HepG2 (cell line): ENCODE measurements around the gene SLC6A7. TPM values are rescaled to one million over a fixed set of nuclear protein-coding genes. Genes with fewer than 3 reads are reported as not detected.

Experiments used
- EED ChIP-seq: sonication (generic); formaldehyde crosslinking; IDR thresholded peaks from 2 replicates; pipeline ENCODE4 v1.5.0; 2020; ENCODE audit warnings: mild to moderate bottlenecking, missing genetic modification reagents
- ELF3 ChIP-seq: IDR thresholded peaks from 2 replicates; pipeline ENCODE4 v1.6.1; 2016; ENCODE audit warnings: missing genetic modification reagents, missing compliant biosample characterization
- EP300 ChIP-seq, 3 experiments: sonication (generic) in 1 of 3; formaldehyde crosslinking in 1 of 3; IDR thresholded peaks; 2 replicates each; pipeline versions ENCODE4 v1.5.1 to v1.6.1; 2011 to 2020; ENCODE audit warnings: low read depth in 2 of 3, low read length in 2 of 3, borderline replicate concordance in 1 of 3, improper control_type of control experiment in 1 of 3, mild to moderate bottlenecking in 1 of 3, missing genetic modification reagents in 1 of 3, moderate library complexity in 1 of 3
- FOXA3 ChIP-seq: IDR thresholded peaks from 2 replicates; pipeline ENCODE4 v1.6.1; 2016; ENCODE audit warnings: missing genetic modification reagents, missing compliant biosample characterization
- FOXJ3 ChIP-seq: sonication (generic); formaldehyde crosslinking; IDR thresholded peaks from 2 replicates; pipeline ENCODE4 v1.4.0; 2020; ENCODE audit warnings: missing genetic modification reagents, mild to moderate bottlenecking, borderline replicate concordance
- GTF3A ChIP-seq: sonication (generic); formaldehyde crosslinking; conservative IDR thresholded peaks from 2 replicates; pipeline ENCODE4 v1.4.0; 2020; ENCODE audit warnings: mild to moderate bottlenecking, missing genetic modification reagents
- HNRNPUL1 ChIP-seq: fragments of 200-400 bp; formaldehyde crosslinking; IDR thresholded peaks from 2 replicates; pipeline ENCODE4 v1.6.1; 2017; ENCODE audit warnings: low read depth, mild to moderate bottlenecking, low read length, moderate library complexity
- KAT7 ChIP-seq: IDR thresholded peaks from 2 replicates; pipeline ENCODE4 v1.6.1; 2018; ENCODE audit warnings: borderline replicate concordance, missing compliant biosample characterization
- REPIN1 ChIP-seq: sonication (generic); formaldehyde crosslinking; IDR thresholded peaks from 2 replicates; pipeline ENCODE4 v1.8.0; 2022; ENCODE audit warnings: missing genetic modification reagents, low read depth, mild to moderate bottlenecking, borderline replicate concordance
- SNRNP70 ChIP-seq: fragments of 200-400 bp; formaldehyde crosslinking; IDR thresholded peaks from 2 replicates; pipeline ENCODE4 v1.6.1; 2017; ENCODE audit warnings: mild to moderate bottlenecking, low read depth, low read length, moderate library complexity
- SRSF9 ChIP-seq: fragments of 200-400 bp; formaldehyde crosslinking; IDR thresholded peaks from 2 replicates; pipeline ENCODE4 v1.6.1; 2018; ENCODE audit warnings: borderline replicate concordance, mild to moderate bottlenecking, low read depth, low read length; ENCODE audit not compliant: insufficient read depth, poor library complexity, severe bottlenecking
- ZBTB7A ChIP-seq: sonication (generic); formaldehyde crosslinking; IDR thresholded peaks from 2 replicates; pipeline ENCODE4 v1.8.0; 2022; ENCODE audit warnings: mild to moderate bottlenecking, missing genetic modification reagents
- ZNF569 ChIP-seq: sonication (generic); formaldehyde crosslinking; IDR thresholded peaks from 2 replicates; pipeline ENCODE4 v1.5.0; 2020; ENCODE audit warnings: mild to moderate bottlenecking, missing genetic modification reagents, moderate library complexity, borderline replicate concordance
- ZNF652 ChIP-seq: IDR thresholded peaks from 2 replicates; pipeline ENCODE4 v1.6.1; 2016; ENCODE audit warnings: low read depth, borderline replicate concordance
- ZNF878 ChIP-seq: sonication (generic); formaldehyde crosslinking; IDR thresholded peaks from 2 replicates; pipeline ENCODE4 v1.8.1; 2023; ENCODE audit warnings: mild to moderate bottlenecking, missing genetic modification reagents, moderate library complexity
- polyA plus RNA-seq, 8 experiments: library from polyadenylated mRNA; depleted of rRNA in 3 of 8; stranded (reverse) in 7 of 8; unstranded in 1 of 8; fragments of >200 nt; fragmentation: Illumina TruSeq in 4 of 8; extraction: Trizol in 4 of 8; gene quantifications; 2 replicates each; pipeline versions ENCODE4 v1.2.1 to v1.2.3, GENCODE V29; 2011 to 2016; ENCODE audit warnings: low read depth in 4 of 8, missing spikeins in 1 of 8, mixed read lengths in 1 of 8; ENCODE audit not compliant: insufficient read depth in 1 of 8
- total RNA-seq, 5 experiments: library from RNA; depleted of rRNA; stranded (reverse); fragments of >200 nt; fragmentation: Illumina TruSeq; extraction: Trizol; gene quantifications; 2 replicates each; pipeline ENCODE4 v1.2.3, GENCODE V29; 2016; ENCODE audit warnings: low read depth in 1 of 5
- TF ChIP-seq, protein P1 (sequence below): IDR thresholded peaks from 2 replicates; pipeline ENCODE4 v1.6.1; 2016; ENCODE audit warnings: low read depth, missing genetic modification reagents, missing compliant biosample characterization
- TF ChIP-seq, protein P2 (sequence below): conservative IDR thresholded peaks from 2 replicates; pipeline ENCODE4 v1.6.1; 2018; ENCODE audit warnings: missing genetic modification reagents

Gene SLC6A7
- total and polyA plus RNA-seq, 2 of the 13 experiments (the other 11 are each of a cell fraction or from before 2014, with no cell fraction given) = not detected

DNA sequence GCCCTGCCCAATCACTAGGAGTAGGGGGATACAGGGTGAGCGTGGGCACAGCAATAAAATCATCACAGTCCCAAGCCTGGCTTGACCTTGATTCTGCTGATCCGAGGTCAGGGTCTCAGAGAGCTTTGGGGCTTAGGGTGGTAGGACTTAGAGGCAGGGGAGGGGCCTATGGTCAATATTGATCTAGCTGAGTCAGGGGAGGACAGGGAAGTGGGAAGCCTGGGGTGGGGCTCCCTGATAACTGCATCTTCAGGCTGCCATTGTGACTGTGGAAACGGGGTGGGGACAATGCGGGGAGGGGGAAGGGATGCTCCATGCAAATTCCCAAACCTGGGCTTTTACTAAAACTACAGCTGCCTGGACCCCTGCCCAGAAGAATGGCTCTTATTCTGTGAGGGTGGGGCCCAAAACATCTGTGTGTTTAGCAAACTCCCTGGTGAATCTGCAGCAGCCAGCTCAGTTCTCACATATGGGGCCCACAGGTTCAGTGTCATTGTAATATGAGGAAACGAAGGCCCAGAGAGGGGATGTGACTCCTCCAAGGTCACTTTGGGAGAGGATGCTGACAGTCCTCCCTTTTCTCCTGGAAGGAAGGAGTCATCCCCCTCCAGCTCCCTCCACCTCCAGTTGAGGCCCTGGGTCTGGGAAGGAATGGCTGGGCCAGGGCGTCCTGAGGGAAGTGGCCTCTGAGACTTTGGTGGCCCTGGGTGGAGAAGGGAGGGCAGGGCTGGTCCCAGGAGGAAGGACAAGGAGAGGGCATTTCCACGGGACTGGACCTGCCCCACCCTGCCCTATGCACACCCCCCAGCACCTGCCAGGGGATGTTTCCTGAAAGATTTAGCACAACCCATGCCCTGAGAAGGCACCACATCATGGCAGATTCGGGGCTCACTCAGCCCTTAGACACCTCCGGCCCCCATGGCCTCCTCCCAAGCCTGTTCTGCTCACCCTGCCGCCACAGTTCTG is 26.4 kb downstream of the SLC6A7 start (continued):
- no peak for TF ChIP-seq ZBTB7A (CRISPR knock-in tag)
- no peak for TF ChIP-seq ZNF569
- TF ChIP-seq FOXJ3 (CRISPR knock-in tag) = no peak
- TF ChIP-seq HNRNPUL1 = no peak
- TF ChIP-seq KAT7 = no peak
- no peak for TF ChIP-seq REPIN1
- TF ChIP-seq, protein P1, sequence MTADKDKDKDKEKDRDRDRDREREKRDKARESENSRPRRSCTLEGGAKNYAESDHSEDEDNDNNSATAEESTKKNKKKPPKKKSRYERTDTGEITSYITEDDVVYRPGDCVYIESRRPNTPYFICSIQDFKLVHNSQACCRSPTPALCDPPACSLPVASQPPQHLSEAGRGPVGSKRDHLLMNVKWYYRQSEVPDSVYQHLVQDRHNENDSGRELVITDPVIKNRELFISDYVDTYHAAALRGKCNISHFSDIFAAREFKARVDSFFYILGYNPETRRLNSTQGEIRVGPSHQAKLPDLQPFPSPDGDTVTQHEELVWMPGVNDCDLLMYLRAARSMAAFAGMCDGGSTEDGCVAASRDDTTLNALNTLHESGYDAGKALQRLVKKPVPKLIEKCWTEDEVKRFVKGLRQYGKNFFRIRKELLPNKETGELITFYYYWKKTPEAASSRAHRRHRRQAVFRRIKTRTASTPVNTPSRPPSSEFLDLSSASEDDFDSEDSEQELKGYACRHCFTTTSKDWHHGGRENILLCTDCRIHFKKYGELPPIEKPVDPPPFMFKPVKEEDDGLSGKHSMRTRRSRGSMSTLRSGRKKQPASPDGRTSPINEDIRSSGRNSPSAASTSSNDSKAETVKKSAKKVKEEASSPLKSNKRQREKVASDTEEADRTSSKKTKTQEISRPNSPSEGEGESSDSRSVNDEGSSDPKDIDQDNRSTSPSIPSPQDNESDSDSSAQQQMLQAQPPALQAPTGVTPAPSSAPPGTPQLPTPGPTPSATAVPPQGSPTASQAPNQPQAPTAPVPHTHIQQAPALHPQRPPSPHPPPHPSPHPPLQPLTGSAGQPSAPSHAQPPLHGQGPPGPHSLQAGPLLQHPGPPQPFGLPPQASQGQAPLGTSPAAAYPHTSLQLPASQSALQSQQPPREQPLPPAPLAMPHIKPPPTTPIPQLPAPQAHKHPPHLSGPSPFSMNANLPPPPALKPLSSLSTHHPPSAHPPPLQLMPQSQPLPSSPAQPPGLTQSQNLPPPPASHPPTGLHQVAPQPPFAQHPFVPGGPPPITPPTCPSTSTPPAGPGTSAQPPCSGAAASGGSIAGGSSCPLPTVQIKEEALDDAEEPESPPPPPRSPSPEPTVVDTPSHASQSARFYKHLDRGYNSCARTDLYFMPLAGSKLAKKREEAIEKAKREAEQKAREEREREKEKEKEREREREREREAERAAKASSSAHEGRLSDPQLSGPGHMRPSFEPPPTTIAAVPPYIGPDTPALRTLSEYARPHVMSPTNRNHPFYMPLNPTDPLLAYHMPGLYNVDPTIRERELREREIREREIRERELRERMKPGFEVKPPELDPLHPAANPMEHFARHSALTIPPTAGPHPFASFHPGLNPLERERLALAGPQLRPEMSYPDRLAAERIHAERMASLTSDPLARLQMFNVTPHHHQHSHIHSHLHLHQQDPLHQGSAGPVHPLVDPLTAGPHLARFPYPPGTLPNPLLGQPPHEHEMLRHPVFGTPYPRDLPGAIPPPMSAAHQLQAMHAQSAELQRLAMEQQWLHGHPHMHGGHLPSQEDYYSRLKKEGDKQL (CRISPR knock-in tag) = no peak
- TF ChIP-seq EP300 (IDR thresholded peaks at IDR 0.05; ENCODE audit: low read depth in 2 of 2, low read length in 2 of 2) = peak in 1 of 2 experiments; percentile 37; a peak in 1 of 4 replicates
- no peak for TF ChIP-seq EP300 (CRISPR knock-in tag; IDR thresholded peaks at IDR 0.05; ENCODE audit: borderline replicate concordance)
- no peak for TF ChIP-seq ZNF878 (CRISPR knock-in tag)
- no peak for TF ChIP-seq GTF3A (CRISPR knock-in tag)
- TF ChIP-seq FOXA3 (CRISPR knock-in tag) = peak; percentile 68
- no peak for TF ChIP-seq EED (CRISPR knock-in tag)
- no peak for TF ChIP-seq ZNF652 (CRISPR knock-in tag)
- TF ChIP-seq, protein P2, sequence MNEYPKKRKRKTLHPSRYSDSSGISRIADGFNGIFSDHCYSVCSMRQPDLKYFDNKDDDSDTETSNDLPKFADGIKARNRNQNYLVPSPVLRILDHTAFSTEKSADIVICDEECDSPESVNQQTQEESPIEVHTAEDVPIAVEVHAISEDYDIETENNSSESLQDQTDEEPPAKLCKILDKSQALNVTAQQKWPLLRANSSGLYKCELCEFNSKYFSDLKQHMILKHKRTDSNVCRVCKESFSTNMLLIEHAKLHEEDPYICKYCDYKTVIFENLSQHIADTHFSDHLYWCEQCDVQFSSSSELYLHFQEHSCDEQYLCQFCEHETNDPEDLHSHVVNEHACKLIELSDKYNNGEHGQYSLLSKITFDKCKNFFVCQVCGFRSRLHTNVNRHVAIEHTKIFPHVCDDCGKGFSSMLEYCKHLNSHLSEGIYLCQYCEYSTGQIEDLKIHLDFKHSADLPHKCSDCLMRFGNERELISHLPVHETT (CRISPR knock-in tag) = no peak
- no peak for TF ChIP-seq SRSF9
- no peak for TF ChIP-seq SNRNP70
- no peak for TF ChIP-seq ELF3 (CRISPR knock-in tag)
